GM12878 (cell line): ENCODE measurements around the gene TRPM3.

ENCODE experiments used
- CHD1 ChIP-seq: IDR thresholded peaks from 2 replicates; pipeline ENCODE4 v1.6.1; 2012; ENCODE audit warnings: low read depth, low read length, improper control_type of control experiment
- FOS ChIP-seq: IDR thresholded peaks from 3 replicates; pipeline ENCODE4 v1.6.1; 2011; ENCODE audit warnings: borderline replicate concordance; ENCODE audit not compliant: insufficient read length; ENCODE audit errors: extremely low read depth
- POLR2A ChIP-seq: IDR thresholded peaks from 2 replicates; pipeline ENCODE4 v1.6.1; 2011; ENCODE audit warnings: low read depth, mild to moderate bottlenecking, low read length
- POLR2AphosphoS5 ChIP-seq: IDR thresholded peaks from 2 replicates; pipeline ENCODE4 v1.6.1; 2011; ENCODE audit warnings: mild to moderate bottlenecking, low read length, inconsistent platforms
- RELA ChIP-seq: fragments of 450-650 bp; IDR thresholded peaks from 2 replicates; pipeline ENCODE4 v1.8.0; 2014; ENCODE audit warnings: borderline replicate concordance; ENCODE audit not compliant: partially characterized antibody
- SMC3 ChIP-seq: IDR thresholded peaks from 2 replicates; pipeline ENCODE4 v1.6.1; 2011; ENCODE audit warnings: low read length, improper control_type of control experiment, borderline replicate concordance
- SP1 ChIP-seq: IDR thresholded peaks from one replicate; pipeline ENCODE4 v1.6.1; 2011; ENCODE audit warnings: low read depth, low read length
- TF ChIP-seq, protein P1 (sequence below), 3 experiments: IDR thresholded peaks in 2 of 3; conservative IDR thresholded peaks in 1 of 3; 2 replicates each; pipeline ENCODE4 v1.5.1; 2011; ENCODE audit warnings: low read depth in 3 of 3, low read length in 3 of 3, mild to moderate bottlenecking in 3 of 3, control low read depth in 2 of 3, moderate library complexity in 2 of 3, inconsistent platforms in 1 of 3, mixed read lengths in 1 of 3; ENCODE audit not compliant: control insufficient read depth in 2 of 3, insufficient read depth in 1 of 3; ENCODE audit errors: extremely low read depth in 1 of 3

DNA sequence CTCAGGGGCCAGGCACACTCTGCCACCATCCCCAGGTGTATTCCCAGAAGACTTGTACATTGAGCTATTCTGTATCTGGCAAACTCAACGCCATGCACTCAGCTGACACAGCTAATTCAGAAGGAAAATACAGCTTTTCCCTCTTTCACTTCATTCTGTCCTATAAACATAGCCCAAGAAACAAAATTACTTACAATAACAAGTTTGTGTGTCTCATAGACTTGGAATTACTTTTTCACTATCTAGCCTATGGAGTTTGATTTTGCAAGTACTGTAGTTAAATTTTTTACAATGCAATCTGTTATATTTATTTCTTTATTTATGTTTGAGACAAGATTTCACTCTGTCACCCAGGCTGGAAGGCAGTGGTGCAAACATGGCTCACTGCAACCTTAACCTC lies 581.9 kb downstream of the TRPM3 start:
- TF ChIP-seq SP1 (no peak), RELA (no peak), SMC3 (no peak), POLR2AphosphoS5 (no peak), CHD1 (no peak), FOS (no peak), POLR2A (no peak)
- TF ChIP-seq, protein P1, sequence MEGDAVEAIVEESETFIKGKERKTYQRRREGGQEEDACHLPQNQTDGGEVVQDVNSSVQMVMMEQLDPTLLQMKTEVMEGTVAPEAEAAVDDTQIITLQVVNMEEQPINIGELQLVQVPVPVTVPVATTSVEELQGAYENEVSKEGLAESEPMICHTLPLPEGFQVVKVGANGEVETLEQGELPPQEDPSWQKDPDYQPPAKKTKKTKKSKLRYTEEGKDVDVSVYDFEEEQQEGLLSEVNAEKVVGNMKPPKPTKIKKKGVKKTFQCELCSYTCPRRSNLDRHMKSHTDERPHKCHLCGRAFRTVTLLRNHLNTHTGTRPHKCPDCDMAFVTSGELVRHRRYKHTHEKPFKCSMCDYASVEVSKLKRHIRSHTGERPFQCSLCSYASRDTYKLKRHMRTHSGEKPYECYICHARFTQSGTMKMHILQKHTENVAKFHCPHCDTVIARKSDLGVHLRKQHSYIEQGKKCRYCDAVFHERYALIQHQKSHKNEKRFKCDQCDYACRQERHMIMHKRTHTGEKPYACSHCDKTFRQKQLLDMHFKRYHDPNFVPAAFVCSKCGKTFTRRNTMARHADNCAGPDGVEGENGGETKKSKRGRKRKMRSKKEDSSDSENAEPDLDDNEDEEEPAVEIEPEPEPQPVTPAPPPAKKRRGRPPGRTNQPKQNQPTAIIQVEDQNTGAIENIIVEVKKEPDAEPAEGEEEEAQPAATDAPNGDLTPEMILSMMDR (IDR thresholded peaks at IDR 0.05 in 2 of 3, conservative IDR thresholded peaks at IDR 0.05 in 1 of 3; ENCODE audit: control insufficient read depth in 2 of 3, extremely low read depth in 1 of 3, insufficient read depth in 1 of 3, low read depth in 3 of 3, low read length in 3 of 3), result no peak
